ENCODE measurements around the gene SNRNP35.
"Not testable (repeated sequence)": the region's sequence is repeated elsewhere in the genome, so short reads cannot be mapped to it uniquely, and the experiment has no call there.

The SNRNP35 gene

GRCh38 chr12:123478069-123478468 lies 20.1 kb downstream of the SNRNP35 start:
- TF ChIP-seq CTCF (conservative IDR thresholded peaks at IDR 0.05): no peak
- H3K27ac ChIP-seq: no peak overlapping the region

GRCh38 chr12:123478762-123479161 lies 20.8 kb downstream of the SNRNP35 start:
- H3K27ac ChIP-seq: no peak overlapping the region

GRCh38 chr12:123479442-123480180 lies 21.7 kb downstream of the SNRNP35 start:
- H3K27ac ChIP-seq: no peak overlapping the region
- TF ChIP-seq CTCF (conservative IDR thresholded peaks at IDR 0.05): no peak

More at GRCh38 chr12:123478762-123479161, 20.8 kb downstream of the SNRNP35 start:
- no peak for TF ChIP-seq CTCF (conservative IDR thresholded peaks at IDR 0.05)

GRCh38 chr12:123481251-123481650 lies 23.3 kb downstream of the SNRNP35 start:
- not testable (repeated sequence) for H3K27ac ChIP-seq

- no peak for TF ChIP-seq CTCF (conservative IDR thresholded peaks at IDR 0.05)
- H3K27ac ChIP-seq: no peak overlapping the region
Measured at GRCh38 chr12:123482876-123483275, 24.9 kb downstream of the SNRNP35 start.

GRCh38 chr12:123483602-123484248 lies 25.8 kb downstream of the SNRNP35 start:
- no peak for TF ChIP-seq CTCF (conservative IDR thresholded peaks at IDR 0.05)

GRCh38 chr12:123485756-123486155 lies 27.8 kb downstream of the SNRNP35 start:
- no peak for TF ChIP-seq CTCF (conservative IDR thresholded peaks at IDR 0.05)
- no peak overlapping the region for H3K27ac ChIP-seq

More at GRCh38 chr12:123483602-123484248, 25.8 kb downstream of the SNRNP35 start:
- no peak overlapping the region for H3K27ac ChIP-seq

GRCh38 chr12:123487428-123487827 lies 29.5 kb downstream of the SNRNP35 start:
- TF ChIP-seq CTCF (conservative IDR thresholded peaks at IDR 0.05): no peak
- H3K27ac ChIP-seq: no peak overlapping the region
